HepG2 (cell line): ENCODE measurements around the gene LAIR1.

Source experiments
- DPF2 ChIP-seq: sonication (generic); formaldehyde crosslinking; IDR thresholded peaks from 2 replicates; pipeline ENCODE4 v1.4.0; 2020; ENCODE audit warnings: mild to moderate bottlenecking, low read depth, missing genetic modification reagents, borderline replicate concordance
- EED ChIP-seq: sonication (generic); formaldehyde crosslinking; IDR thresholded peaks from 2 replicates; pipeline ENCODE4 v1.5.0; 2020; ENCODE audit warnings: mild to moderate bottlenecking, missing genetic modification reagents
- EZH2 ChIP-seq: conservative IDR thresholded peaks from 2 replicates; pipeline ENCODE4 v1.6.1; 2012; ENCODE audit warnings: mild to moderate bottlenecking, low read depth, low read length, moderate library complexity
- MXI1 ChIP-seq: IDR thresholded peaks from 3 replicates; pipeline ENCODE4 v1.6.1; 2012; ENCODE audit warnings: low read depth, low read length, inconsistent platforms, borderline replicate concordance
- RFX5 ChIP-seq: IDR thresholded peaks from 2 replicates; pipeline ENCODE4 v1.6.1; 2011; ENCODE audit warnings: low read depth, low read length, improper control_type of control experiment
- TCF7L2 ChIP-seq: IDR thresholded peaks from 2 replicates; pipeline ENCODE4 v1.6.1; 2011; ENCODE audit warnings: mild to moderate bottlenecking, low read depth, low read length, moderate library complexity
- TFAP4 ChIP-seq: sonication (generic); IDR thresholded peaks from 2 replicates; pipeline ENCODE4 v1.6.1; 2016; ENCODE audit warnings: low read depth, borderline replicate concordance
- ZHX2 ChIP-seq, 2 experiments: sonication (generic) in 1 of 2; formaldehyde crosslinking in 1 of 2; IDR thresholded peaks; 2 replicates each; pipeline versions ENCODE4 v1.6.1 to v1.9.0; 2014 to 2022; ENCODE audit warnings: antibody characterized with exemption in 1 of 2, borderline replicate concordance in 1 of 2, inconsistent platforms in 1 of 2, low read depth in 1 of 2, missing genetic modification reagents in 1 of 2
- ZMAT5 ChIP-seq: sonication (generic); formaldehyde crosslinking; IDR thresholded peaks from 2 replicates; pipeline ENCODE4 v1.5.0; 2020; ENCODE audit warnings: mild to moderate bottlenecking, low read depth, missing genetic modification reagents, borderline replicate concordance
- ZNF597 ChIP-seq: sonication (generic); formaldehyde crosslinking; IDR thresholded peaks from 2 replicates; pipeline ENCODE4 v1.5.0; 2020; ENCODE audit warnings: missing genetic modification reagents
- ZSCAN25 ChIP-seq: sonication (generic); formaldehyde crosslinking; IDR thresholded peaks from 2 replicates; pipeline ENCODE4 v1.8.0; 2022; ENCODE audit warnings: mild to moderate bottlenecking, missing genetic modification reagents

- no peak for TF ChIP-seq DPF2
- no peak for TF ChIP-seq RFX5
- no peak for TF ChIP-seq MXI1
- TF ChIP-seq TCF7L2 = no peak
- TF ChIP-seq ZHX2 (IDR thresholded peaks at IDR 0.05; ENCODE audit: low read depth) = no peak
- TF ChIP-seq ZHX2 (CRISPR knock-in tag; IDR thresholded peaks at IDR 0.05; ENCODE audit: borderline replicate concordance) = no peak
- TF ChIP-seq ZMAT5 (CRISPR knock-in tag) = no peak
- TF ChIP-seq TFAP4 = no peak
- TF ChIP-seq EZH2 = no peak
- TF ChIP-seq ZSCAN25 (CRISPR knock-in tag) = no peak
- TF ChIP-seq ZNF597 (CRISPR knock-in tag) = no peak
- TF ChIP-seq EED (CRISPR knock-in tag) = no peak
These were observed 33.1 kb downstream of the LAIR1 start for GRCh38 chr19:54331626-54332025.
